OCI-LY1 (cell line): ENCODE data around the gene DNAH8.
"Not testable (repeated sequence)": the region's sequence is repeated elsewhere in the genome, so short reads cannot be mapped to it uniquely, and the experiment has no call there.

Experiments
- H2AFZ ChIP-seq: fragments of 200-600 bp; sonication (generic), shearing (Covaris generic); 2 replicates; pipeline ENCODE4 v1.6.0; 2014; ENCODE audit warnings: antibody characterized with exemption, mild to moderate bottlenecking, low read length
- H3F3A ChIP-seq: fragments of 200-600 bp; sonication (generic), shearing (Covaris generic); 2 replicates; pipeline ENCODE4 v1.6.0; 2014; ENCODE audit warnings: mild to moderate bottlenecking, antibody characterized with exemption, low read length, moderate library complexity; ENCODE audit not compliant: insufficient read depth
- H3K27ac ChIP-seq: fragments of 200-600 bp; sonication (generic); 2 replicates; pipeline ENCODE4 v1.5.1; 2014; ENCODE audit warnings: low read length, mixed run types, mild to moderate bottlenecking, low read depth; ENCODE audit not compliant: poor library complexity, severe bottlenecking
- H3K27me3 ChIP-seq: fragments of 200-600 bp; sonication (generic); 2 replicates; pipeline ENCODE4 v1.6.0; 2014; ENCODE audit warnings: antibody characterized with exemption, mild to moderate bottlenecking, low read length, moderate library complexity; ENCODE audit not compliant: insufficient read depth
- H3K36me3 ChIP-seq: fragments of 200-600 bp; sonication (generic); 2 replicates; pipeline ENCODE4 v1.6.1; 2014; ENCODE audit warnings: mild to moderate bottlenecking, antibody characterized with exemption, low read length, moderate library complexity, mixed read lengths; ENCODE audit not compliant: insufficient read depth
- H3K4me1 ChIP-seq: fragments of 200-600 bp; sonication (generic); 2 replicates; pipeline ENCODE4 v1.5.1; 2014; ENCODE audit warnings: mild to moderate bottlenecking, low read length, moderate library complexity; ENCODE audit not compliant: insufficient read depth, severe bottlenecking
- H3K4me2 ChIP-seq: fragments of 200-600 bp; sonication (generic), shearing (Covaris generic); 2 replicates; pipeline ENCODE4 v1.6.1; 2014; ENCODE audit warnings: low read length
- H3K4me3 ChIP-seq: fragments of 200-600 bp; sonication (generic); 2 replicates; pipeline ENCODE4 v1.5.1; 2014; ENCODE audit warnings: low read length, low read depth, mild to moderate bottlenecking, mixed read lengths; ENCODE audit not compliant: poor library complexity, severe bottlenecking
- H3K79me2 ChIP-seq: fragments of 200-600 bp; shearing (Covaris generic); 2 replicates; pipeline ENCODE4 v1.6.1; 2016; ENCODE audit warnings: mixed run types, low read length, mixed read lengths; ENCODE audit not compliant: insufficient read depth
- H3K9ac ChIP-seq: fragments of 200-600 bp; sonication (generic), shearing (Covaris generic); 2 replicates; pipeline ENCODE4 v1.6.1; 2014; ENCODE audit warnings: mild to moderate bottlenecking, low read length, mixed read lengths
- H3K9me2 ChIP-seq: fragments of 200-600 bp; sonication (generic), shearing (Covaris generic); 2 replicates; pipeline ENCODE4 v1.6.1; 2014; ENCODE audit warnings: low read depth, mild to moderate bottlenecking, low read length, mixed read lengths
- H3K9me3 ChIP-seq: fragments of 200-600 bp; shearing (Covaris generic); 2 replicates; pipeline ENCODE4 v1.6.1; 2014; ENCODE audit warnings: low read length, mixed read lengths
- H4K20me1 ChIP-seq: fragments of 200-600 bp; sonication (generic), shearing (Covaris generic); 2 replicates; pipeline ENCODE4 v1.6.0; 2016; ENCODE audit warnings: mild to moderate bottlenecking, low read length; ENCODE audit not compliant: insufficient read depth
- EZH2 ChIP-seq: fragments of 200-600 bp; sonication (generic), shearing (Covaris generic); IDR thresholded peaks from 2 replicates; pipeline ENCODE4 v1.8.0; 2017; ENCODE audit warnings: borderline replicate concordance, mixed run types, mild to moderate bottlenecking, antibody characterized with exemption, low read length, moderate library complexity, mixed read lengths
- TF ChIP-seq, protein P1 (sequence below): fragments of 200-600 bp; sonication (generic), shearing (Covaris generic); IDR thresholded peaks from 2 replicates; pipeline ENCODE4 v1.5.1; 2017; ENCODE audit warnings: mild to moderate bottlenecking, antibody characterized with exemption, low read length, moderate library complexity, mixed read lengths

Gene DNAH8

DNA sequence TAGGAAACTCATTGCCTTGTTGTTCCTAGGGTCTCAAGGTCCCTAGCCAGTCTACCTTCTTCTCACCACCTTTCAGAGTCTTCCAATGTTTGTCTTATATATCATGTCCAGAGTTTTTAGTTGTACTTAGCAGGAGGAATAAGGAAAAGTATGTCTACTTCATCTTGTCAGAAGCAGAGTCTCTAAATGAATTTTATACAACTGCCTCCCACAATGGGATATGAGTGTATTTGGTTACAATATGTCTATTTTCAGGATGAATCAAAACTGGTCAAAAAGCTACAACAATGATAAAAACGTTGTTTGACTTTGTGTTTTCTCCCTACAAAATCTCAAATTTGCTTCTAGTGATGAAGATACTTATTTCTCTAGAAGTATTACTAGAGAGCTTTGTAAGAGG lies 19.2 kb upstream of the DNAH8 start:
- no peaks in the 10 kb centered on the region for H4K20me1 ChIP-seq
- no peak overlapping the region for H3K4me2 ChIP-seq

DNA sequence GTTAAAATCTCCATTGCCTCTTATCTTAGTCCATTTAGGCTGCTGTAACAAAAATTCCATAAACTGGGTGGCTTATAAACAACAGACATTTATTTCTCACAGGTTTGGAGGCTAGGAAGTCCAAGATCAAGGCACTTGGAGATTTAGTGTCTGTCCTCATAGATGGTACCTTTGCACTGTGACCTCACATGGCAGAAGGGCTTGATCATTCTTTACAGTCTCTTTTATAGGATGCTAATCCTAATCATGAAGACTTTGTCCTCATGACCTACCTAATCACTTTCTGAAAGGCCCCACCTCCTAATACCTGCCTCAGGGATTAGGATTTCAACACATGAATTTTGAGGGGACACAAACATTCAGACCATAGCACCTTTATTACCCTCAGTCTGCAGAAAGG lies 18.8 kb upstream of the DNAH8 start:
- Histone ChIP-seq H3K9ac (no peak overlapping the region), H4K20me1 (no peaks in the 10 kb centered on the region), H3K79me2 (peaks cover 72% of the 10 kb centered on the region), H3K9me2 (no peaks in the 10 kb centered on the region), H3K9me3 (peaks cover 4% of the 10 kb centered on the region), H3F3A (no peaks in the 10 kb centered on the region), H3K4me2 (no peak overlapping the region), H3K27me3 (no peaks in the 10 kb centered on the region), H3K4me3 (no peak overlapping the region), H3K36me3 (peaks cover 60% of the 10 kb centered on the region), H3K27ac (no peak overlapping the region), H3K4me1 (no peaks in the 10 kb centered on the region), H2AFZ (no peak overlapping the region)
- TF ChIP-seq EZH2 = no peak
- TF ChIP-seq, protein P1, sequence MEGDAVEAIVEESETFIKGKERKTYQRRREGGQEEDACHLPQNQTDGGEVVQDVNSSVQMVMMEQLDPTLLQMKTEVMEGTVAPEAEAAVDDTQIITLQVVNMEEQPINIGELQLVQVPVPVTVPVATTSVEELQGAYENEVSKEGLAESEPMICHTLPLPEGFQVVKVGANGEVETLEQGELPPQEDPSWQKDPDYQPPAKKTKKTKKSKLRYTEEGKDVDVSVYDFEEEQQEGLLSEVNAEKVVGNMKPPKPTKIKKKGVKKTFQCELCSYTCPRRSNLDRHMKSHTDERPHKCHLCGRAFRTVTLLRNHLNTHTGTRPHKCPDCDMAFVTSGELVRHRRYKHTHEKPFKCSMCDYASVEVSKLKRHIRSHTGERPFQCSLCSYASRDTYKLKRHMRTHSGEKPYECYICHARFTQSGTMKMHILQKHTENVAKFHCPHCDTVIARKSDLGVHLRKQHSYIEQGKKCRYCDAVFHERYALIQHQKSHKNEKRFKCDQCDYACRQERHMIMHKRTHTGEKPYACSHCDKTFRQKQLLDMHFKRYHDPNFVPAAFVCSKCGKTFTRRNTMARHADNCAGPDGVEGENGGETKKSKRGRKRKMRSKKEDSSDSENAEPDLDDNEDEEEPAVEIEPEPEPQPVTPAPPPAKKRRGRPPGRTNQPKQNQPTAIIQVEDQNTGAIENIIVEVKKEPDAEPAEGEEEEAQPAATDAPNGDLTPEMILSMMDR = no peak

More for the DNA sequence above, 19.2 kb upstream of the DNAH8 start:
- Histone ChIP-seq H3K27me3 (no peaks in the 10 kb centered on the region), H3K4me1 (no peaks in the 10 kb centered on the region), H3K79me2 (peaks cover 71% of the 10 kb centered on the region), H3K9ac (no peak overlapping the region), H3F3A (no peaks in the 10 kb centered on the region), H3K4me3 (no peak overlapping the region), H3K36me3 (peaks cover 55% of the 10 kb centered on the region), H3K27ac (no peak overlapping the region), H3K9me2 (no peaks in the 10 kb centered on the region), H3K9me3 (peaks cover 4% of the 10 kb centered on the region), H2AFZ (no peak overlapping the region)
- TF ChIP-seq EZH2 = no peak
- TF ChIP-seq, protein P1 = no peak

DNA sequence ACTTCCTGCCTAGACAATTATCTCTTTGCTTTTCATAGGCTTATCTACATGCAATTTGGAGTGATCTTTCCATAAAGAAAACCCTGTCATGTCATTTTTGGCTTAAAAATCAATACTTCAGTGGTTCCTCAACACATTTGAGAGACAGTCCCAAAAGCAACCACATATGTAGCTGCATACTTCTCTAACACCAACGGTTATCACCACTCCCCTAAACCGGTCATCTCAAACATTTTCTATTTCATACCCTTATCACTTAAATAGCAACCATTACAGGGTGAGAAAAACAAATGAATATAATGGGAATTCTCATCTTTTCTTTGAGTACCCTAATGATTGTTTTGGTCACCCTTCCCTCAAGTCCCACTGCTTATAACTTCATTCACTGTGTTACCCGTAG lies 17.3 kb upstream of the DNAH8 start:
- Histone ChIP-seq H4K20me1 (no peaks in the 10 kb centered on the region), H3K4me1 (no peaks in the 10 kb centered on the region), H2AFZ (no peak overlapping the region), H3K9me3 (peaks cover 4% of the 10 kb centered on the region), H3F3A (no peaks in the 10 kb centered on the region), H3K4me3 (no peak overlapping the region), H3K9ac (no peak overlapping the region), H3K79me2 (peaks cover 61% of the 10 kb centered on the region), H3K27me3 (no peaks in the 10 kb centered on the region), H3K36me3 (peaks cover 64% of the 10 kb centered on the region), H3K4me2 (no peak overlapping the region), H3K27ac (no peak overlapping the region), H3K9me2 (no peaks in the 10 kb centered on the region)
- TF ChIP-seq EZH2 = no peak
- TF ChIP-seq, protein P1 = no peak

DNA sequence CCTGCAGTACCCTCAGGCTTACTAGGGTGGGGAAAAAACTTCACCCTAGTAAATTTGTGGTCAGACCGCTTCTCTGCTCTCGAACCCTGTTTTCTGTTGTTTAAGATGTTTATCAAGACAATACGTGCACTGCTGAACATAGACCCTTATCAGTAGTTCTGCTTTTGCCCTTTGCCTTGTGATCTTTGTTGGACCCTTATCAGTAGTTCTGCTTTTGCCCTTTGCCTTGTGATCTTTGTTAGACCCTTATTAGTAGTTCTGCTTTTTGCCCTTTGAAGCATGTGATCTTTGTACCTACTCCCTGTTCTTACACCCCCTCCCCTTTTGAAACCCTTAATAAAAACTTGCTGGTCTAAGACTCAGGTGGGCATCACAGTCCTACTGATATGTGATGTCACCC lies 15.4 kb upstream of the DNAH8 start:
- H3K9me2 ChIP-seq, H3K4me3 ChIP-seq, H3K27ac ChIP-seq, H3K4me1 ChIP-seq, H3K9me3 ChIP-seq, H3F3A ChIP-seq, H4K20me1 ChIP-seq, H3K27me3 ChIP-seq, H3K9ac ChIP-seq, H3K4me2 ChIP-seq, H2AFZ ChIP-seq: not testable (repeated sequence)
- H3K79me2 ChIP-seq = peaks cover 52% of the 10 kb centered on the region
- H3K36me3 ChIP-seq = peaks cover 55% of the 10 kb centered on the region
